H1 (cell line): ENCODE results near the gene ZDHHC8. TPM values are rescaled to one million over a fixed set of nuclear protein-coding genes. Genes with fewer than 3 reads are reported as not detected.

Experiments
- ATF3 ChIP-seq: IDR thresholded peaks from 2 replicates; pipeline ENCODE4 v1.6.1; 2011; ENCODE audit warnings: low read depth, mild to moderate bottlenecking, low read length; ENCODE audit not compliant: insufficient read depth
- KDM4A ChIP-seq: IDR thresholded peaks from one replicate; pipeline ENCODE4 v1.7.1; 2012; ENCODE audit warnings: low read depth, mild to moderate bottlenecking, moderate library complexity, low read length, inconsistent platforms; ENCODE audit not compliant: severe bottlenecking
- RFX5 ChIP-seq: IDR thresholded peaks from 2 replicates; pipeline ENCODE4 v1.6.1; 2011; ENCODE audit warnings: low read depth, low read length, improper control_type of control experiment, borderline replicate concordance
- RXRA ChIP-seq: IDR thresholded peaks from 2 replicates; pipeline ENCODE4 v1.6.1; 2011; ENCODE audit warnings: low read depth, mild to moderate bottlenecking, low read length, moderate library complexity; ENCODE audit not compliant: insufficient read depth
- polyA plus RNA-seq, 7 experiments: library from polyadenylated mRNA; depleted of rRNA in 3 of 7; stranded (reverse) in 5 of 7; unstranded in 2 of 7; fragments of >200 nt in 5 of 7; fragments of 200-250 nt in 2 of 7; gene quantifications; 1 replicate in 5 of 7; 2 replicates in 1 of 7; 4 replicates in 1 of 7; pipeline versions ENCODE4 v1.2.1 to v1.2.3, GENCODE V29; 2011 to 2013; ENCODE audit warnings: missing spikeins in 2 of 7, mixed read lengths in 2 of 7
- total RNA-seq: library from RNA; stranded (reverse); fragmentation: NEBNext Ultra II Directional; extraction: Animal tissue kit (Norgen Biotek cat#: 25700); gene quantifications from 2 replicates; pipeline ENCODE4 v1.2.1, GENCODE V29; 2021
- TF ChIP-seq, protein P1 (sequence below): fragments of 300-600 bp; sonication (generic); IDR thresholded peaks from 2 replicates; pipeline ENCODE4 v1.7.1; 2012; ENCODE audit warnings: low read length, moderate library complexity, mild to moderate bottlenecking, inconsistent platforms; ENCODE audit not compliant: insufficient replicate concordance

ZDHHC8 gene
- total and polyA plus RNA-seq, 2 of the 8 experiments (the other 6 are each of a cell fraction or from before 2014, with no cell fraction given): 18.6 to 65.6 TPM

GRCh38 chr22:20176421-20177085 lies 44.9 kb downstream of the ZDHHC8 start (continued):
- TF ChIP-seq, protein P1, sequence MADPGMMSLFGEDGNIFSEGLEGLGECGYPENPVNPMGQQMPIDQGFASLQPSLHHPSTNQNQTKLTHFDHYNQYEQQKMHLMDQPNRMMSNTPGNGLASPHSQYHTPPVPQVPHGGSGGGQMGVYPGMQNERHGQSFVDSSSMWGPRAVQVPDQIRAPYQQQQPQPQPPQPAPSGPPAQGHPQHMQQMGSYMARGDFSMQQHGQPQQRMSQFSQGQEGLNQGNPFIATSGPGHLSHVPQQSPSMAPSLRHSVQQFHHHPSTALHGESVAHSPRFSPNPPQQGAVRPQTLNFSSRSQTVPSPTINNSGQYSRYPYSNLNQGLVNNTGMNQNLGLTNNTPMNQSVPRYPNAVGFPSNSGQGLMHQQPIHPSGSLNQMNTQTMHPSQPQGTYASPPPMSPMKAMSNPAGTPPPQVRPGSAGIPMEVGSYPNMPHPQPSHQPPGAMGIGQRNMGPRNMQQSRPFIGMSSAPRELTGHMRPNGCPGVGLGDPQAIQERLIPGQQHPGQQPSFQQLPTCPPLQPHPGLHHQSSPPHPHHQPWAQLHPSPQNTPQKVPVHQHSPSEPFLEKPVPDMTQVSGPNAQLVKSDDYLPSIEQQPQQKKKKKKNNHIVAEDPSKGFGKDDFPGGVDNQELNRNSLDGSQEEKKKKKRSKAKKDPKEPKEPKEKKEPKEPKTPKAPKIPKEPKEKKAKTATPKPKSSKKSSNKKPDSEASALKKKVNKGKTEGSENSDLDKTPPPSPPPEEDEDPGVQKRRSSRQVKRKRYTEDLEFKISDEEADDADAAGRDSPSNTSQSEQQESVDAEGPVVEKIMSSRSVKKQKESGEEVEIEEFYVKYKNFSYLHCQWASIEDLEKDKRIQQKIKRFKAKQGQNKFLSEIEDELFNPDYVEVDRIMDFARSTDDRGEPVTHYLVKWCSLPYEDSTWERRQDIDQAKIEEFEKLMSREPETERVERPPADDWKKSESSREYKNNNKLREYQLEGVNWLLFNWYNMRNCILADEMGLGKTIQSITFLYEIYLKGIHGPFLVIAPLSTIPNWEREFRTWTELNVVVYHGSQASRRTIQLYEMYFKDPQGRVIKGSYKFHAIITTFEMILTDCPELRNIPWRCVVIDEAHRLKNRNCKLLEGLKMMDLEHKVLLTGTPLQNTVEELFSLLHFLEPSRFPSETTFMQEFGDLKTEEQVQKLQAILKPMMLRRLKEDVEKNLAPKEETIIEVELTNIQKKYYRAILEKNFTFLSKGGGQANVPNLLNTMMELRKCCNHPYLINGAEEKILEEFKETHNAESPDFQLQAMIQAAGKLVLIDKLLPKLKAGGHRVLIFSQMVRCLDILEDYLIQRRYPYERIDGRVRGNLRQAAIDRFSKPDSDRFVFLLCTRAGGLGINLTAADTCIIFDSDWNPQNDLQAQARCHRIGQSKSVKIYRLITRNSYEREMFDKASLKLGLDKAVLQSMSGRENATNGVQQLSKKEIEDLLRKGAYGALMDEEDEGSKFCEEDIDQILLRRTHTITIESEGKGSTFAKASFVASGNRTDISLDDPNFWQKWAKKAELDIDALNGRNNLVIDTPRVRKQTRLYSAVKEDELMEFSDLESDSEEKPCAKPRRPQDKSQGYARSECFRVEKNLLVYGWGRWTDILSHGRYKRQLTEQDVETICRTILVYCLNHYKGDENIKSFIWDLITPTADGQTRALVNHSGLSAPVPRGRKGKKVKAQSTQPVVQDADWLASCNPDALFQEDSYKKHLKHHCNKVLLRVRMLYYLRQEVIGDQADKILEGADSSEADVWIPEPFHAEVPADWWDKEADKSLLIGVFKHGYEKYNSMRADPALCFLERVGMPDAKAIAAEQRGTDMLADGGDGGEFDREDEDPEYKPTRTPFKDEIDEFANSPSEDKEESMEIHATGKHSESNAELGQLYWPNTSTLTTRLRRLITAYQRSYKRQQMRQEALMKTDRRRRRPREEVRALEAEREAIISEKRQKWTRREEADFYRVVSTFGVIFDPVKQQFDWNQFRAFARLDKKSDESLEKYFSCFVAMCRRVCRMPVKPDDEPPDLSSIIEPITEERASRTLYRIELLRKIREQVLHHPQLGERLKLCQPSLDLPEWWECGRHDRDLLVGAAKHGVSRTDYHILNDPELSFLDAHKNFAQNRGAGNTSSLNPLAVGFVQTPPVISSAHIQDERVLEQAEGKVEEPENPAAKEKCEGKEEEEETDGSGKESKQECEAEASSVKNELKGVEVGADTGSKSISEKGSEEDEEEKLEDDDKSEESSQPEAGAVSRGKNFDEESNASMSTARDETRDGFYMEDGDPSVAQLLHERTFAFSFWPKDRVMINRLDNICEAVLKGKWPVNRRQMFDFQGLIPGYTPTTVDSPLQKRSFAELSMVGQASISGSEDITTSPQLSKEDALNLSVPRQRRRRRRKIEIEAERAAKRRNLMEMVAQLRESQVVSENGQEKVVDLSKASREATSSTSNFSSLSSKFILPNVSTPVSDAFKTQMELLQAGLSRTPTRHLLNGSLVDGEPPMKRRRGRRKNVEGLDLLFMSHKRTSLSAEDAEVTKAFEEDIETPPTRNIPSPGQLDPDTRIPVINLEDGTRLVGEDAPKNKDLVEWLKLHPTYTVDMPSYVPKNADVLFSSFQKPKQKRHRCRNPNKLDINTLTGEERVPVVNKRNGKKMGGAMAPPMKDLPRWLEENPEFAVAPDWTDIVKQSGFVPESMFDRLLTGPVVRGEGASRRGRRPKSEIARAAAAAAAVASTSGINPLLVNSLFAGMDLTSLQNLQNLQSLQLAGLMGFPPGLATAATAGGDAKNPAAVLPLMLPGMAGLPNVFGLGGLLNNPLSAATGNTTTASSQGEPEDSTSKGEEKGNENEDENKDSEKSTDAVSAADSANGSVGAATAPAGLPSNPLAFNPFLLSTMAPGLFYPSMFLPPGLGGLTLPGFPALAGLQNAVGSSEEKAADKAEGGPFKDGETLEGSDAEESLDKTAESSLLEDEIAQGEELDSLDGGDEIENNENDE: no peak
- no peak for TF ChIP-seq RXRA
- TF ChIP-seq KDM4A: no peak
- no peak for TF ChIP-seq ATF3
- TF ChIP-seq RFX5: no peak
- TF ChIP-seq, all 59 proteins: peak for 0
